ENCODE measurements around the gene TWNK.

The TWNK gene

DNA sequence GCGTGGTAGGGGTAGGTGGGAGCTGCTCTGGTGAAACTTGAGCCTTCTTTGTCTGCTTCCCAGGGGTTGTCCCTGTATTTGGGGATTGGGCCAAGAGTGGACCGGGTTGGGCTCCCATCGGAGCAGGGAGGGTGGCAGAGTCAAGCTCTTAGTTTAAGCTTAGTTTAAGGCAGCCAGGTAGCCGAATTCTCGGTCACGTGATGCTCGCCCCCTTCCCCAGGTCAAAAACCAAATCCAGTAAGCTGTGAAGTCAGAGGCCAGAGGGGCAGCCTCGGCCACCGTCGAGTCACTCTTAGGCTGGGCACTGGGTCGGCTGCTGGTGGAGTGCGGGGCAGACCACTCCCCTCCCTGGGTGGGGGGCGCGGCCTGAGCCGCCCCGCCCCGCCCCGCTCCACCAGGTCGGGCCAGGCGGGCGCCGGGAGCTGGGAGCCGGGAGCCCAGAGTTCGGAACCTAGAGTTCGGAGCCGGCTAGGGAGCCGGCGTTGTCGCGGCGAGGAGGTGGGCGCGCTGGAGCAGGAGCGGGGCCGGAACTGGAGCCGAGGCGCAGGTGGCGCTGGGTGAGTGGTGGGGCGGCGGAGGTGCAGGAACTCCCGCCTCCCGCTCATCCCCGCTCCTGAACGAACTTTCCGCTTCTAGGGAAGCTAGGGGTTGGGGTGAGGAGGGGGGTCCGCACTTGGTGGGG, 9.5 kb downstream of the TWNK start:
- DNase-seq (ENCODE audit: low spot score) = peak; percentile 39

DNA sequence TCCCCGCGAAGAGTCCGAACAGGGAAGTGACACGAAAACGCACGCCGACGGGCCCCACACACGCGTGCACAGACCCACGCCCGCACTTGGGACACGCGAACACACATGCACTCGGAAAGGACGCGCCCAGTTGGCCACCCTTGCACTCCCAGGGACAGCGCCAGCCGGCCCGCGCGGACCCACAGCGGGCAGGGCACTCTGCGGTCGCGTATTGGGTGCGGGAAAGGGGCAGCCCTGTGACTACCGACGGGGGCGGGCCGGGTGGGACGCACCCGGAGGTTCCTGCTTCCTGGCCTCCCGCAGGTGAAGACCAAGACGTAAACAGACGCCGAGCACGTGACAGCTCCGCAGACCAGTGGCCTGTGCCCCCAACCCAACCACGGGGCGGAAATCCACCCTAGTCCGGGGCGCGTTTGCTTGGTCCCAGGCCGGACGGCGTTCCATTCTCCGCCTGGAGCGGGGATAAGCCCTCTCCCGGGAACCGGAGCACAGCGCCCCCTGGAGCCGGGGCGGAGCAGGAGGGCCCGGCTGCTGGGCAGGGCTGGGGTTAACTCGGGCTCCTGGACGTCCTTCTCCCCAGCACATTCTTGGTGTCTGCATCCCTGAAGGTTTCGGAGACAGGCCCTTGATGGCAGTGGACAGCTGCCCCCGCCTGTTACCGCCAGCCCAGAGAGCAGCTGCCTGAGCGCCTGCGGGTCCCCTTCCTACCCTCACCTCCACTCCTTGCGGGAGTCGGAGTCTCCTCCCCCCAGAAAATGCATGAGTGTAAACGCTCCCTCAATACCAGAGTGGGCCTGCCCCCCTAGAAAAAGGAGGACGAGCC, 10.2 kb downstream of the TWNK start:
- peak; percentile 92 for DNase-seq (ENCODE audit: low spot score)

- DNase-seq (ENCODE audit: low spot score) = peak; percentile 86
Observed at GRCh38 chr10:100998183-100998990, 11.0 kb downstream of the TWNK start.

- DNase-seq (ENCODE audit: low spot score) = peak; percentile 92
Observed at GRCh38 chr10:100998991-100999741, 11.8 kb downstream of the TWNK start.

DNA sequence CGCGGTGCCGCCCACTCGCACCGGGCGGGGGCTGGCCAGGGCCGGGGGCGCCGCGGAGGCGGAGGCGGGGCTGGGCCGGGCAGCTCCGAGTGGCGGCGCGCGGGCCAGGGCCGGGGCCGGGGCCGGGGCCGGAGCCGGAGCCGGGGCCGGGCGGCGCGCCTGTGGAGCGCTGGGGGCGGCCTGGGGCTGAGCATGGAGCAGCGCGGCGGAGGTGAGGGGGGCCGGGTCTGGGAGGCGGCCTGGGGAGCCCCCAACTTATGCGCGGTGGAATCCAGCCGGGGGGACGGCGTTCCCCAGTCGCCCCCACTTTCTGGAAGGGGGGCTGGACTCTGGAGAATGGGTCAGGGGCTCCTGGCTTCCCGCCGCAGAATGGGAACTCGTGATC, 12.4 kb downstream of the TWNK start, which contains the start of gene LZTS2:
TSS of gene LZTS2 (plus strand) at position 67 of the 385 bp plus-strand sequence. CDS start 2,731 bp downstream, outside the sequence.
- no peak for DNase-seq (ENCODE audit: low spot score)

GRCh38 chr10:101000127-101000914, 13.0 kb downstream of the TWNK start:
- DNase-seq (ENCODE audit: low spot score) = peak; percentile 45

DNA sequence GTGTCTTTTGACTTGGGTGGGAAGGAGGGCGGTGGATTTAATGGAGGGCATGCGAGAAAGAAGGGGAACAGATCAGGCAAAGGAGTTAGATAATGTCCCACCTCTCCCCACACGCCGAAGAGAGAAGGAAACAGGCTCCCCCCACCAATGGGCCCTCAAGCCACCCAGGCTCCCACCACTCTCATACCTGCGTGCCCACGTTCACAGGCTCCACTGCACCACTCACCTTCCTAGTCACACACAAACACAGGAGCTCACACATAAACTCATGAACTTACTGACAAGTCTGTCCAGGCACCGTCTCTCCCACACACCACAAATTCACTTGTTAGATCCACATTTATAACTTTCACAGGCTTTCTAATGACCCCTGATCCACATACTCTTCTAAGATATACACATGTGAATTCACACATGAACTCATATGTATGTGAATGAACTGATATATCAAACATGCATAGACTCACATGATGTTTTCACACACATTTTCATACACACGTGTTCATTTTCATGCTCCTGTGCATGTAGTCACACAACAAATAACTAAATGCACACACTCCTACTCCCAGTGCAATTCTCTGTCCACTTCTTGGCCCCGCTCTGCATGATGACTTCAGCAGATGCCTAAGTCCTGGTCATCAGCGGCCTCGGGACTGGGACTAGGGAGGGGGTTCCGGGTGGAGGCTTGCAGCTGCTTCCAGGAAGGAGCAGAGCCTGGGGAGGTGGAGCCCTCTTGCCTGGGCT, 13.7 kb downstream of the TWNK start:
- peak; percentile 91 for DNase-seq (ENCODE audit: low spot score)

- no peak for DNase-seq (ENCODE audit: low spot score)
Observed at GRCh38 chr10:101001659-101002035, 14.3 kb downstream of the TWNK start.

GRCh38 chr10:101002456-101002855, 15.1 kb downstream of the TWNK start:
- no peak for DNase-seq (ENCODE audit: low spot score)

GRCh38 chr10:101003639-101004206, 16.4 kb downstream of the TWNK start:
- no peak for DNase-seq (ENCODE audit: low spot score)

DNA sequence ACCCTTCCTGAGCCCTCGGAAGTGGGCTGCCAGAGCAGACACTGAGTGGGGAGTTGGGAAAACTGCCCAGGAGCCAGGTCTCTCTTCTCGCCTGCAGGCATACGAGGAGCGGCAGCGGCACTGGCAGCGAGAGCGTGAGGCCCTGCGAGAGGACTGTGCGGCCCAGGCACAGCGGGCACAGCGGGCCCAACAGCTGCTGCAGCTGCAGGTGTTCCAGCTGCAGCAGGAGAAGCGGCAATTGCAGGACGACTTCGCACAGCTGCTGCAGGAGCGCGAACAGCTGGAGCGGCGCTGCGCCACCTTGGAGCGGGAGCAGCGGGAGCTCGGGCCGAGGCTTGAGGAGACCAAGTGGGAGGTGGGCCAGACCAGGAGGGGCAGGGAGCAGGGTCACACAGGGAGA, 18.0 kb downstream of the TWNK start:
- no peak for DNase-seq (ENCODE audit: low spot score)

- DNase-seq (ENCODE audit: low spot score) = no peak
Observed at GRCh38 chr10:101005869-101006567, 18.7 kb downstream of the TWNK start.

DNA sequence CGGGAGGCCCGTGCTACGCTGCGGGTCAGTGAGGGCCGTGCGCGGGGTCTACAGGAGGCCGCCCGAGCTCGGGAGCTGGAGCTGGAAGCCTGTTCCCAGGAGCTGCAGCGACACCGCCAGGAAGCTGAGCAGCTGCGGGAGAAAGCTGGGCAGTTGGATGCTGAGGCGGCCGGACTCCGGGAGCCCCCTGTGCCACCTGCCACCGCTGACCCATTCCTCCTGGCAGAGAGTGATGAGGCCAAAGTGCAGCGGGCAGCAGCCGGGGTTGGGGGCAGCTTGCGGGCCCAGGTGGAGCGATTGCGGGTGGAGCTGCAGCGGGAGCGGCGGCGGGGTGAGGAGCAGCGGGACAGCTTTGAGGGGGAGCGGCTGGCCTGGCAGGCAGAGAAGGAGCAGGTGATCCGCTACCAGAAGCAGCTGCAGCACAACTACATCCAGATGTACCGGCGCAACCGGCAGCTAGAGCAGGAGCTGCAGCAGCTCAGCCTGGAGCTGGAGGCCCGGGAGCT, 19.3 kb downstream of the TWNK start:
- no peak for DNase-seq (ENCODE audit: low spot score)

DNA sequence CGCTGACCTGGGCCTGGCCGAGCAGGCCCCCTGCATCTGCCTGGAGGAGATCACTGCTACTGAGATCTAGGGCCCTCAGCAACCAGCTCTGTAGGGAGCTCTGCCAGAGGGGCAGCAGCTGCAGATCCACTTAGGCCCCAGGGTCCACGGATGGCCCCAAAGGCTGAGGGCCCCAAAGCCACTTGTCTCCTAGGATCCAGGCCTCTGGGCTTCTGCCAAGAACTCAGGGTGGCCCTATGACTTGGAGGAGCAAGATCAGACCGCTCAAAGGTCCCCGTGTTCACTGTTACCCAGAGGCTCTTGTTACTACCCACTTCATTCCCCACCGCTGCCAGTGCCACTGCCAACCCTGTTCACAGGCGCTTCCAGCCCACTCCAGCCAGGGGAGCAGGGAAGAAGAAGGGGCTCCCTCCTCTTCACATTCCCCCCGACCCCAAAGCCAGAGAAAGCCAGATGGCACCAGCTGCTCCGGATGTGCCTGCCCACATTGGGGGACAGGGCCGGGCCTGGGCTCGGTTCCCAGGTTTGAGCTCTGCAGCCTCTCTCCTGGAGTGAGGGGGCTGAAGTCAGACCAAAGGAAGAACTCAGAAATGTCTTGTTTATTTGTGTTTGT, 19.9 kb downstream of the TWNK start:
- no peak for DNase-seq (ENCODE audit: low spot score)

GRCh38 chr10:101007915-101008822, 20.8 kb downstream of the TWNK start:
- DNase-seq (ENCODE audit: low spot score) = no peak

DNA sequence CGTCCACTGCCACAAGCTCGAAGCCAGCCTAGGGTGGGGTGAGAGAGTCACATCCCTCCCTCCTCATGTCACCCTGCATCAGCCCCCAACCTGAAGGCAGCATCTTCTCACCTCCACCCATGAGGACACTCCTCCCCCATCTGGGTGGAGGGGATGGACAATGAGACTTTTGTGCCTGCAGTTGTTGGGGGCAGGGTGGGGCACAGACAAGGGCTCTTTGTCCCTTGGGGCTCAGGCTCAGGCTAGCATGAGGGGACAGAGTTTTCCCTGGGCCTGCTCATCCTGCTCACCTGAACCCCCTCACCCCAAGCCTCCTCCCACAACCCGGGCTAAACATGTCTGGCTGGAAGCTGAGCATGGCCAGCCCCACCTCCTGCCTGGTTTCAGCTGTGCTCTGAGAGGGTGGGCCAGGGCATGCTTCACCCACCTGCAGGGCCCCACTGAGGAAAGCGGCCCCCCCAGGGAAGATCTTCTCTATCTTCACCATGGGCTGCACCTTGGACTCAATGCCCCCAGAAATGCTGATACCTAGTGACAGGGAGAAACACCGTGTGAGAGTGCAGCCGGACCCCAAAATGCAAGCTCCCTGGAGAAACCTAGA, 21.6 kb downstream of the TWNK start:
- no peak for DNase-seq (ENCODE audit: low spot score)

GRCh38 chr10:101010329-101010728, 23.0 kb downstream of the TWNK start:
- DNase-seq (ENCODE audit: low spot score) = no peak
